ENCODE results near the gene HINFP. TPM values are rescaled to one million over a fixed set of nuclear protein-coding genes. Genes with fewer than 3 reads are reported as not detected.

Gene HINFP
- total and polyA plus RNA-seq, 9 donors = 15.2 to 27.9 (median 22.4) TPM

GRCh38 chr11:119169282-119169719 lies 47.9 kb downstream of the HINFP start:
- 14 to 21% (median 18%) methylated on average over 15 of the region's 15 CpGs for WGBS, 3 donors
- H3K4me1 ChIP-seq (ENCODE audit: insufficient read depth) = peaks cover 2% of the 10 kb centered on the region
- no peaks in the 10 kb centered on the region for H3K9me3 ChIP-seq
- peak in 1 of 5 donors; percentile 56 for DNase-seq
- peak overlapping the region; percentile 67 for H3K4me3 ChIP-seq
- TF ChIP-seq POLR2A (IDR thresholded peaks at IDR 0.05) (no peak), CTCF (IDR thresholded peaks at IDR 0.05) (no peak), EP300 (IDR thresholded peaks at IDR 0.05) (no peak)
- H3K27ac ChIP-seq = peak overlapping the region; percentile 65 to 69
- intact Hi-C loops (cut with DNase I) = no loop called here
- H3K36me3 ChIP-seq = no peaks in the 10 kb centered on the region
- H3K27me3 ChIP-seq = no peaks in the 10 kb centered on the region

GRCh38 chr11:119172513-119172912 lies 51.1 kb downstream of the HINFP start:
- DNase-seq = no peak
- TF ChIP-seq POLR2A (IDR thresholded peaks at IDR 0.05) = no peak
- no peaks in the 10 kb centered on the region for H3K27me3 ChIP-seq
- H3K9me3 ChIP-seq = no peaks in the 10 kb centered on the region
- intact Hi-C loops (cut with DNase I) = no loop called here
- no peak overlapping the region for H3K4me3 ChIP-seq
- no peak overlapping the region for H3K27ac ChIP-seq
- no peaks in the 10 kb centered on the region for H3K36me3 ChIP-seq
- WGBS, 3 donors = 84 to 89% (median 86%) methylated on average over 2 of the region's 2 CpGs
- H3K4me1 ChIP-seq (ENCODE audit: insufficient read depth) = peaks cover 2% of the 10 kb centered on the region

- intact Hi-C loops (cut with DNase I) = no loop called here
- no peak for DNase-seq
- no peak overlapping the region for H3K27ac ChIP-seq
- H3K36me3 ChIP-seq = no peaks in the 10 kb centered on the region
- TF ChIP-seq POLR2A (IDR thresholded peaks at IDR 0.05) (no peak), CTCF (IDR thresholded peaks at IDR 0.05) (no peak), EP300 (IDR thresholded peaks at IDR 0.05) (no peak)
- H3K27me3 ChIP-seq = no peaks in the 10 kb centered on the region
- H3K4me1 ChIP-seq (ENCODE audit: insufficient read depth) = no peaks in the 10 kb centered on the region
- 93 to 95% (median 93%) methylated on average over 21 of the region's 21 CpGs for WGBS, 3 donors
- H3K4me3 ChIP-seq = no peak overlapping the region
- no peaks in the 10 kb centered on the region for H3K9me3 ChIP-seq
These were observed 52.1 kb downstream of the HINFP start for GRCh38 chr11:119173453-119173852.

- intact Hi-C loops (cut with DNase I) = no loop called here
- Histone ChIP-seq H3K4me1 (ENCODE audit: insufficient read depth) (no peaks in the 10 kb centered on the region), H3K9me3 (no peaks in the 10 kb centered on the region), H3K27ac (no peak overlapping the region), H3K36me3 (no peaks in the 10 kb centered on the region), H3K4me3 (no peak overlapping the region), H3K27me3 (no peaks in the 10 kb centered on the region)
- DNase-seq = no peak
- 58 to 66% (median 59%) methylated on average over 6 of the region's 6 CpGs for WGBS, 3 donors
- TF ChIP-seq POLR2A (IDR thresholded peaks at IDR 0.05) (no peak), EP300 (IDR thresholded peaks at IDR 0.05) (no peak), CTCF (IDR thresholded peaks at IDR 0.05) (no peak)
These were observed 54.2 kb downstream of the HINFP start for GRCh38 chr11:119175493-119176077.

GRCh38 chr11:119178166-119178680 lies 56.8 kb downstream of the HINFP start:
- DNase-seq = no peak
- Histone ChIP-seq H3K27me3 (no peaks in the 10 kb centered on the region), H3K4me1 (ENCODE audit: insufficient read depth) (no peaks in the 10 kb centered on the region), H3K27ac (no peak overlapping the region), H3K36me3 (no peaks in the 10 kb centered on the region), H3K4me3 (no peak overlapping the region), H3K9me3 (no peaks in the 10 kb centered on the region)
- WGBS, 3 donors = 50 to 52% (median 51%) methylated on average over 4 of the region's 4 CpGs
- intact Hi-C loops (cut with DNase I) = no loop called here
- TF ChIP-seq CTCF (IDR thresholded peaks at IDR 0.05) (no peak), POLR2A (IDR thresholded peaks at IDR 0.05) (no peak), EP300 (IDR thresholded peaks at IDR 0.05) (no peak)
